Astrocyte of the spinal cord (primary cell): Measurements from ENCODE around the gene MAPK1.
"Not testable (repeated sequence)": the region's sequence is repeated elsewhere in the genome, so short reads cannot be mapped to it uniquely, and the experiment has no call there.

Experiments used
- DNase-seq: peaks from one replicate; pipeline ENCODE4 v3.0.0; 2011; ENCODE audit warnings: low read depth, low spot score
- H3K4me3 ChIP-seq: 2 replicates; pipeline ENCODE4 v1.5.1; 2011; ENCODE audit warnings: low read depth, mild to moderate bottlenecking, low read length, moderate library complexity
- in situ Hi-C: cut with HindIII; loops from 2 replicates; pipeline ENCODE4 v1.10.0; 2017; ENCODE audit warnings: low sequenced_read_pairs
- TF ChIP-seq, protein P1 (sequence below): IDR thresholded peaks from 2 replicates; pipeline ENCODE4 v1.5.1; 2012; ENCODE audit warnings: low read depth, mild to moderate bottlenecking, low read length, inconsistent platforms

MAPK1 gene

GRCh38 chr22:21904250-21904789 is 36.9 kb upstream of the MAPK1 start:
- TF ChIP-seq, protein P1, sequence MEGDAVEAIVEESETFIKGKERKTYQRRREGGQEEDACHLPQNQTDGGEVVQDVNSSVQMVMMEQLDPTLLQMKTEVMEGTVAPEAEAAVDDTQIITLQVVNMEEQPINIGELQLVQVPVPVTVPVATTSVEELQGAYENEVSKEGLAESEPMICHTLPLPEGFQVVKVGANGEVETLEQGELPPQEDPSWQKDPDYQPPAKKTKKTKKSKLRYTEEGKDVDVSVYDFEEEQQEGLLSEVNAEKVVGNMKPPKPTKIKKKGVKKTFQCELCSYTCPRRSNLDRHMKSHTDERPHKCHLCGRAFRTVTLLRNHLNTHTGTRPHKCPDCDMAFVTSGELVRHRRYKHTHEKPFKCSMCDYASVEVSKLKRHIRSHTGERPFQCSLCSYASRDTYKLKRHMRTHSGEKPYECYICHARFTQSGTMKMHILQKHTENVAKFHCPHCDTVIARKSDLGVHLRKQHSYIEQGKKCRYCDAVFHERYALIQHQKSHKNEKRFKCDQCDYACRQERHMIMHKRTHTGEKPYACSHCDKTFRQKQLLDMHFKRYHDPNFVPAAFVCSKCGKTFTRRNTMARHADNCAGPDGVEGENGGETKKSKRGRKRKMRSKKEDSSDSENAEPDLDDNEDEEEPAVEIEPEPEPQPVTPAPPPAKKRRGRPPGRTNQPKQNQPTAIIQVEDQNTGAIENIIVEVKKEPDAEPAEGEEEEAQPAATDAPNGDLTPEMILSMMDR, result no peak
- in situ Hi-C loops, result no loop called here
- H3K4me3 ChIP-seq, result no peak overlapping the region
- DNase-seq, result no peak

DNA sequence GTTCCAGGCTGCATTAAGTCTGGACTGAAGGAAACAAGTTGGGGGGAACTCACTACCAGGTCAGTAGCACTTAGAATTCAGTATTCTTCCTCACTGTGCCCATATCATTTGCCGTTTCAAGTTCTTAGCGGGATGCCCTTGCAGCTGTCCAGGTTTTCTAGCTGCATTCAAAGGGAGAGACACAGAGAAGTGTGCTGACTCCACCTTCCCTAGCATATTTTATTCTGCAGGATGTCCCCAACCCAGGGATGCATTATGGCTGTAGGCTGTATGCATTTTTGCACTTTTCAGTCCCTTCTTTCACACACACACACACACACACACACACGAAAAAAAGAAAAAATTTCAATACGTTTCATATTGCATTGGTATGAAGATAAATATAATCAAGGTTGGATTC is 35.8 kb upstream of the MAPK1 start:
- DNase-seq, result no peak
- TF ChIP-seq, protein P1, result no peak

GRCh38 chr22:21902296-21903087 is 35.0 kb upstream of the MAPK1 start:
- TF ChIP-seq, protein P1, result no peak
- no peak for DNase-seq
- in situ Hi-C loops, result no loop called here
- H3K4me3 ChIP-seq, result no peak overlapping the region

More for the DNA sequence above, 35.8 kb upstream of the MAPK1 start:
- in situ Hi-C loops, result no loop called here
- no peak overlapping the region for H3K4me3 ChIP-seq

GRCh38 chr22:21898354-21898896 is 31.0 kb upstream of the MAPK1 start:
- TF ChIP-seq, protein P1, result no peak
- in situ Hi-C loops, result no loop called here
- no peak overlapping the region for H3K4me3 ChIP-seq
- no peak for DNase-seq

DNA sequence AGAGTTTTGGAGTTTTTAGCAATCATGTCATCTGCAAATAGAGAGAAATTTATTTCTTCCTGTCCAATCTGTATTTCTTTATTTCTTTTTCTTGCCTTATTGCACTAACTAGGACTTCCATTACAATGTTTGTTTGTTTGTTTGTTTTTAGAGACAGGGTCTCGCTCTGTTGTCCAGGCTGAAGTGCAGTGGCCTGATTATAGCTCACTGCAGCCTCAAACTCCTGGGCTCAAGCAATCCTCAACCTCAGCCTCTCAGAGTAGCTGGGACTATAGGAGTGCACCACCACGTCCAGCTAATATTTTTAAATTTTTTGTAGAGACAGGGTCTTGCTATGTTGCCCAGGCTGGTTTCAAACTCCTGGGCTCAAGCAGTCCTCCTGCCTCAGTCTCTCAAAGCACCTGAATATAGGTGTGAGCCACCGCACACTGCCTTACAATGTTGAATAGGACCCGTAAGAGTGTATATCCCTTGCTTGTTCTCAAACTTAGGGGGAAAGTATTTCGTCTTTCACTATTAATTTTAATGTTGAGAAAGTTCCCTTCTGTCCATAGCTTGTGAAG is 29.6 kb upstream of the MAPK1 start:
- in situ Hi-C loops, result no loop called here
- TF ChIP-seq, protein P1, result no peak
- H3K4me3 ChIP-seq, result no peak overlapping the region
- no peak for DNase-seq

GRCh38 chr22:21896275-21896674 is 28.8 kb upstream of the MAPK1 start:
- in situ Hi-C loops, H3K4me3 ChIP-seq, DNase-seq: not testable (repeated sequence)

- no peak for DNase-seq
- in situ Hi-C loops, result no loop called here
- TF ChIP-seq, protein P1, result no peak
- H3K4me3 ChIP-seq, result no peak overlapping the region
Measured at GRCh38 chr22:21894799-21895198, 27.4 kb upstream of the MAPK1 start.
